DMS114 treated with DMSO at 0.1 percent for 48 hours (cell line): Measurements from ENCODE around the gene TMEM170B.

ENCODE experiments used
- DNase-seq: peaks from one replicate; lab custom pipeline; 2025; ENCODE audit not compliant: unreplicated experiment; lab: John Stamatoyannopoulos, UW

Gene TMEM170B

DNA sequence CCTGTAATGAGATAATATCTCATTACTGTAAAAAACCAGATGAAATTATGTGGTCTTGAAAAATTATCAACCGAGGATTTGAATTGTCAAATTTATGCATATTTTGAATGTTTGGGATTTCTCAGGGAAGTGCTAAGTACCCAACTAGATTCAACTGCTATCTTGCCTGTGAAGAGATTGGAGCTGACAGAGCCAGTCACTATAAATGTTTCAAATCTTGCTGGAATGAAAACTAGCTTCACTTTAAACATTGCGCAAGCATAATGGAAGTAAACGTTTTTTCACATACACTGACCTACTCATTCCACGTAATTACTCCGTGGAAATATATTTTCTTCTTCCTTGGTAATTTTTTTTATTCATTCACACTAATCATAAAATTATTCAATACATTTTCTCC lies 46.7 kb downstream of the TMEM170B start:
- peak; percentile 34 for DNase-seq

DNA sequence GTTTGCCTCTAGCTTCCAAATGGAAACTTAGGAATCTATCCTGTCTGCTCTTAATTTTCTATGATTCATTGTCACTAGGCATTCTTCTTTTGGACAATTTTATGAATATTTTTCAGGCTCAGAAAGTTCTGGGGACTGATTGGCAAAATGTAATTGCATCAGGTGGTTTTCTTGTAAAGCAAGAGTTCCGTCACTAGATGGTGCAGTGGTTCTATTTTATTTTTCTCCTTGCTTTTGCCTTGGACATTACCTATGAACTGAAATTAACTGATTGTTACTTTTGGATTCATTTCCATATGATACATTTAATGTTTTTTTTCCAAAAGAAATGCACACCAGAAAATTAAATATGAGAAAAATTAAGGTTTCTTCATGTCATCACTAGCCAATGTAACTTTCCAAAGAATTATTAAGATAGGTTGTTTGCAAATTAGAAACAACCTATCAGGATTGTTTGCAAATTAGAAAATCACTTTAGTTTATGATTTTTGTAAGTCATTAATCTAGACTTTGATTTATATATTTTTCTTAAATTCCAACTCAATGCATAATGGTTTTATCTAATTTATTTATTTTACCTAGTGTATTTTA lies 48.0 kb downstream of the TMEM170B start:
- DNase-seq = peak; percentile 75

- peak; percentile 52 for DNase-seq
Observed at GRCh38 chr6:11586117-11586516, 48.6 kb downstream of the TMEM170B start.

GRCh38 chr6:11586536-11586935 lies 49.0 kb downstream of the TMEM170B start:
- DNase-seq = peak; percentile 52

- no peak for DNase-seq
Observed at GRCh38 chr6:11589261-11589660, 51.7 kb downstream of the TMEM170B start.

GRCh38 chr6:11592294-11592906 lies 54.9 kb downstream of the TMEM170B start:
- no peak for DNase-seq

- DNase-seq = no peak
Observed at GRCh38 chr6:11593096-11593495, 55.5 kb downstream of the TMEM170B start.

- DNase-seq = no peak
Observed at GRCh38 chr6:11595903-11596302, 58.4 kb downstream of the TMEM170B start.

- no peak for DNase-seq
Observed at GRCh38 chr6:11596640-11597237, 59.2 kb downstream of the TMEM170B start.

DNA sequence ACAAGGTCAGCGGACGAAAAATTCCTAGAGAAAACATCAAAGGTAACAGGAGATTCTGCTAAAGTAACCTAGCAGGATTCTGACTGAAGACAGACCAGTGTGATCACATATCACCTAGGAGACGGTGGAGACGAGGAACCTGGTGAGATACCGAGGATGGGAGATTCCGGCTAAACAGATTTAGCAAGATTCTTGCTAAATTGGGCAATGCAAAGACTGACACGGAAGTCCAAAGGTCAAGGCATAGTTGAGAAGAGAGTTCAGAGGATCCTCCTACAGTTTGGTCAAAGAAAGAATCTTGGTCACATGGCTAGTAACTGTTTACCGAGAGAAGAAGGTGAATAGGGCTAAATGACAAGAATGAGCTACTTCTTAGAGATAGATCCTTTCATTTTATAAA lies 61.1 kb downstream of the TMEM170B start:
- no peak for DNase-seq

DNA sequence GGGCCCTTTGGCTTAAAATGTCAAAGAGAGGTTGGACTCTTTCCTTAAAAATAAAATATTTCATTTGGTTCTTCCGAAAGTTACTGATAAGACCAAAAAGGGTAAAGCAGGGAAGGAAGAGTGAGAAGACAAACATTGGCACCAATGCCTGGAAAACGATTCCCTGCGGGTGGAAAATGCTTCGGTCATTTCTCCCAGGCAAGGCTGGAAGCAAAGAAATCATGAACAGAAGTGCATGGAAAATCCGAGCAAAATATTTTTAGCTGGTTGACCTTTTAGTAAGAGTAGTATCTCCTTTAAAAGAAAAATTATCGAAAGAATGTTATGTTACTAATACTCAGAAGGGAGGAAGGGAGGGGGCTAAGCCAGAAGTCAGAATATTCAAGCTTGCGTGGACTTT lies 62.7 kb downstream of the TMEM170B start:
- no peak for DNase-seq

DNA sequence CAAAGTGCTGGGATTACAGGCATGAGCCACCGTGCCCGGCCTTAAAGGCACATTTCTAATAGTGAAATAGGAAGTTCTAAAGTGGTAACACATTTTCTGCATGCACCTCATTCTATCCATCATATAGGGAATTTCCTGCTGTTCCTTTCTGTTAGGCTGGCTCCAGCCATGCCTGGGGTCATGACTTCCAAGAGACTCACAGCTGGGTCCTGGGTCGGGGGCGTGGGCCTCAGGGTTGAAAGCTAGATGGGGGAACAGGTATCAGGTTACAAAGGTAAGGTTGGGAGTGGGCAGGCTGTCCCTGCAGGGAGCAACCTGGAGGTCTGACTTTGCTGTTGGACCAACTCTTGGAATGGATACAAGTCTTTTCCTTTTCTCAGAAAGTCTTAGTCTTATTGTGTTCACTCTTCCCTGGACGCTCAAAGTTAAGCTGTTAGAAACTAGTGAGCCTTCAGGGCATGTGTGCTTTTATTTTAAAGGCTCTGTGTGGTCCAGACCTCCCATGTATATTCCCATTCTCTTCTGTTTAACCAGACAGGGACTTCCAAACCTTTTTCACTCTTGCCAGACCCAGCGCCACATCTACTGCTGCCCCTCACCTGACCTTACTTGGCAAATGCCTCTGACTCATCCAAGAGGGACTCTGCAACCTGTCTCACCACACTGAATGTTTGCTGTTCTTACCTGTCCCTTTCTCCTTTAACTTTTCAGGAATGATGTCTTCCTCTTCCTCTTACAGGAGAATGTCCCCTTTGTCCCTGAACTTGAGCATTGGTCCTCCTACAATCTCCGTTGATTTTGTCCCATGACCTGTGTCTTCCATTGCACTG lies 64.4 kb downstream of the TMEM170B start:
- DNase-seq = no peak

DNA sequence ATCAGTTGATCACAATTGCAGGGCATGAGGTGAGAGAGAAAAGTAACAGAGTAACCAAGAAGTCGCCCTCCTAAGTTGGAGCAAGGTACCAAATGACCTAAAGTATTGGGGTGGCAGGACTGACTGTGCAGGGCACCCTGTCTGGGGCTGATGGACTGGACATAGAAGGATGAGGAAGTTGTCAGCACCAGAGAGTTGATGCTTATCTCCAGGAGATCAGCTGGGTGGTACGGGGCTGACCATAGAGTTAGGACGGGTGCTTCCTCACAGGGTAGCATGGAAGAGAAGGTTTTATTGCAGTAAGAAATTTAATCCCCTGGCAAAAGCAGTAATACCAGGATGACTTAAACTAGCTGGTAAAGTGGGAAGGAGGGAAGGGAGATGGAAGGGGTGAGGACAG lies 66.7 kb downstream of the TMEM170B start:
- DNase-seq = no peak

- DNase-seq = no peak
Observed at GRCh38 chr6:11604836-11605506, 67.4 kb downstream of the TMEM170B start.

- no peak for DNase-seq
Observed at GRCh38 chr6:11605507-11605905, 68.0 kb downstream of the TMEM170B start.

GRCh38 chr6:11606332-11606731 lies 68.8 kb downstream of the TMEM170B start:
- no peak for DNase-seq

DNA sequence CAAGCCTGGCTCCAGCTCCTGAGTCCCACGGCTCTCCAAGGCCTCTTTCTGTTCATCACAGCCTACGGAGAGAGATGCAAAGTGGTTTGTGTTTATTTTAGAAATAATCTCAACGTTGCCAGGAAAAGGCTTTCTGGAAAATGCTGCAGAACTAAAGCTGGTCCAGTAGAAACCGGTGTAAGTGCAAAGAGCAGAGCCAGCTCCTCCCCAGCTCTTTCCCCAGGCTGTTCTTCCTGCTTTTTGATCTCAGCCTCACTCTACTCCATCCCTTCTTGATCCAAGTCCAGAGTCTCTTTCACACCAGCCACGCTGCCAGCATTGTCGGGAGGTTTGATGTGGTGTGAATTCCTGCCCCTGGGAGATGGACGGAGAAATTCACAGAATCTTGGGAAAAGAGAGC lies 69.8 kb downstream of the TMEM170B start:
- no peak for DNase-seq

DNA sequence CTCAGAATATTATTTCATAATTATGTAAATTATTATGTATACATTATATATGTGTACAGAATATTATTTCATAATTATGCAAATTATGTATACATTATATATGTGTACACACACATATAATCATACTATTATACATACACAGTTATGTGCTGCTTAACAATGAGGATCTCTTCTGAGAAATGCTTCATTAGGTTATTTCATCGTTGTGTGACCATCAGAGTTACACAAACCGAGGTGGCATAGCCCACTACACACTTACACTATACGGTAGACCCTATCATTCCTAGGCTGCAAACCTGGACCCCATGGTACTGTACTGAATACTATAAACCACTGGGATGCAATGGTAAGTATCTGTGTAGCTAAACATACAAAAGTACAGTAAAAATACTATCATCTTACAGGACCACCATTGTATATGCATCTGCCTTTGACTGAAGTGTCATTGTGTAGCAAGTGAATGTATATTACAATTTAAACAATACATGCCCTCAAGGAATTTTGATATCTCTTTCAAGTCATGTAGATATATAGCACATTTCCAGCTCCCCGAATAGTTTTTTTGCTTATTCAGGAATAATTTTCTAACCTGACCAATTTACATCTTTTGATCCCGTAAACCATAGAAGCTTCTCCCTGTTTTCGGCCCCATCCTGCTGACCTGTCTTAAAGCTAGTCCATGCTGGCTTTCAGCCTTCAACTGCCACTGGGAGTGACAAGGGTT lies 71.2 kb downstream of the TMEM170B start:
- no peak for DNase-seq

GRCh38 chr6:11609324-11610071 lies 71.9 kb downstream of the TMEM170B start:
- no peak for DNase-seq

GRCh38 chr6:11613336-11613735 lies 75.8 kb downstream of the TMEM170B start:
- DNase-seq = no peak
